Stimulated activated naive CD8-positive, alpha-beta T cell treated with anti-CD3 and anti-CD28 coated beads, Interleukin-15, Interleukin-2, amounts not matched to agents 100 ng/mL and 50 ng/mL, for 24 hours (primary cell): ENCODE results near the gene PPFIBP1.
"Not testable (repeated sequence)": the region's sequence is repeated elsewhere in the genome, so short reads cannot be mapped to it uniquely, and the experiment has no call there.

Experiments
- H3K27ac Mint-ChIP-seq: one replicate; pipeline ENCODE4 v1.8.0; 2021; ENCODE audit warnings: mild to moderate bottlenecking, mixed read lengths
- H3K27me3 Mint-ChIP-seq: one replicate; pipeline ENCODE4 v1.8.0; 2021; ENCODE audit warnings: mixed read lengths
- H3K36me3 Mint-ChIP-seq: one replicate; pipeline ENCODE4 v1.8.0; 2021; ENCODE audit warnings: low read depth, mixed read lengths
- H3K4me1 Mint-ChIP-seq: one replicate; pipeline ENCODE4 v1.8.0; 2021; ENCODE audit warnings: low read depth, mixed read lengths
- H3K4me3 Mint-ChIP-seq: one replicate; pipeline ENCODE4 v1.8.0; 2021; ENCODE audit warnings: mild to moderate bottlenecking, mixed read lengths
- H3K9me3 Mint-ChIP-seq: one replicate; pipeline ENCODE4 v1.8.0; 2021; ENCODE audit warnings: mixed read lengths

PPFIBP1 gene

DNA sequence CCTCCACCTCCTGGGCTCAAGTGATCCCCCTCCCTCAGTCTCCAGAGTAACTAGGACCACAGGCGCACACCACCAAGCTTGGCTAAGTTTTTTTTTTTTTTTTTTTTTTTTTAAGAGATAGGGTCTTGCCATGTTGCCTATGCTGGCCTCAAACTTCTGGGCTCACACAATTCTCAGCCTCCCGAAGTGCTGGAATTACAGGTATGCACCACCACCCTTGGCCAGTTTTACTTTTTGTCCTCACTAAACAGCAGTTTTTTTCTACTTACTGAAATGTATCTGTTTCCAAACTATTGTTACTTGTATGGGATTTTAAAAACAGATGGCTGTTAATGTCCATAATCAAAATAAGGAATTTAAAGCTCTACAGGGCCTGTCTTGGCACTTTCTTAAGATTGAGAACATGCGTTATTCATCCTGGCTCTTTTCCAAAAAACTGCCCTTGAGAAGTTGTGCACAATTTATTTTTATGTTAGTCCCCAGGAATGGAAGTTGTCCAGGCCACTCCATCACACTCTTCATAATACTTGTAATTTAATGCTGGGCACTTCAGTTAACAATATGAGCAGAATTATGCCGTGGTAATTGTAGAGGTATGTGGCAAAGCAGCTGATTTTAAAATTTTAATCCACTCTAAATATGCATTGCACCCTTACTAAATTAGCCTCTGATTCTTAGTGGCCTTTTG lies 120.3 kb downstream of the PPFIBP1 start:
- Mint-ChIP-seq H3K9me3 (no peaks in the 10 kb centered on the region), H3K4me1 (no peaks in the 10 kb centered on the region), H3K27ac (no peak overlapping the region), H3K4me3 (no peak overlapping the region), H3K27me3 (no peaks in the 10 kb centered on the region), H3K36me3 (no peaks in the 10 kb centered on the region)

GRCh38 chr12:27645671-27646070 lies 121.7 kb downstream of the PPFIBP1 start:
- Mint-ChIP-seq H3K9me3 (no peaks in the 10 kb centered on the region), H3K4me1 (no peaks in the 10 kb centered on the region), H3K36me3 (no peaks in the 10 kb centered on the region), H3K4me3 (no peak overlapping the region), H3K27me3 (no peaks in the 10 kb centered on the region), H3K27ac (no peak overlapping the region)

GRCh38 chr12:27646149-27646548 lies 122.1 kb downstream of the PPFIBP1 start:
- Mint-ChIP-seq H3K27me3 (no peaks in the 10 kb centered on the region), H3K36me3 (no peaks in the 10 kb centered on the region), H3K27ac (no peak overlapping the region), H3K4me3 (no peak overlapping the region), H3K9me3 (no peaks in the 10 kb centered on the region), H3K4me1 (no peaks in the 10 kb centered on the region)

GRCh38 chr12:27650011-27650410 lies 126.0 kb downstream of the PPFIBP1 start:
- no peaks in the 10 kb centered on the region for H3K9me3 Mint-ChIP-seq
- no peaks in the 10 kb centered on the region for H3K36me3 Mint-ChIP-seq
- H3K4me3 Mint-ChIP-seq = no peak overlapping the region
- H3K27me3 Mint-ChIP-seq = no peaks in the 10 kb centered on the region
- H3K4me1 Mint-ChIP-seq = peaks cover 3% of the 10 kb centered on the region
- no peak overlapping the region for H3K27ac Mint-ChIP-seq

- Mint-ChIP-seq H3K27ac (no peak overlapping the region), H3K4me3 (no peak overlapping the region), H3K36me3 (no peaks in the 10 kb centered on the region), H3K4me1 (peaks cover 3% of the 10 kb centered on the region), H3K27me3 (no peaks in the 10 kb centered on the region), H3K9me3 (no peaks in the 10 kb centered on the region)
Measured at GRCh38 chr12:27651201-27651600, 127.2 kb downstream of the PPFIBP1 start.

DNA sequence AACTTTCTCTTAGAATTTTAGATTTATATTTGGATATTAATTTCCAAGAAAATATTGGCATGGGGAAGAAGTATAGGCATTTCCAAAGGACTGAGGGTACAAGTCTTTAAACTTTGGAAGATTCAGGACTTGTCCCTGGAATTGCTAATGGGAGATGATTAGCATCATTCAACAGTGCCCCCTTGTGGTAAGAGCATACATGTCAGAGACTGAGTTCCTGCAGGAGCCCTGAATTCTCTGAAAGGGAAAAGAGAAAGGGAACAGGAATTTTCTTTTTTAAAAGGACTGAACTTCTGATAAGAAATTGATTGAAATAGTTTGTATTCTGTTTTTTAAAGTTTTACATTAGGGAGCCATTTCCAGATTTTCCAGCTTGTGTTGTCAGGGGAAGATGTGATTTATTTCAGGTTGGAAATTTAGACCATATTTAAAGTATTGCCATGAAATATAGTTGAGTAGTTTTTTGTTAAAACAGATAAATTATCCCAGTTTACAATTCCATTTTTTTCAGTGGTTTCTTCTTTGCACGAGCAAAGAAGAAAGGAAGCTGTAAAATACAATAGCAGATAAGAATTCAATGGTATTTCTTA lies 128.3 kb downstream of the PPFIBP1 start:
- no peak overlapping the region for H3K4me3 Mint-ChIP-seq
- no peaks in the 10 kb centered on the region for H3K9me3 Mint-ChIP-seq
- H3K27ac Mint-ChIP-seq = no peak overlapping the region
- peaks cover 3% of the 10 kb centered on the region for H3K4me1 Mint-ChIP-seq
- H3K36me3 Mint-ChIP-seq = no peaks in the 10 kb centered on the region
- no peaks in the 10 kb centered on the region for H3K27me3 Mint-ChIP-seq

GRCh38 chr12:27653661-27654060 lies 129.7 kb downstream of the PPFIBP1 start:
- peaks cover 3% of the 10 kb centered on the region for H3K4me1 Mint-ChIP-seq
- H3K9me3 Mint-ChIP-seq = no peaks in the 10 kb centered on the region
- H3K27ac Mint-ChIP-seq = no peak overlapping the region
- H3K27me3 Mint-ChIP-seq = no peaks in the 10 kb centered on the region
- no peak overlapping the region for H3K4me3 Mint-ChIP-seq
- no peaks in the 10 kb centered on the region for H3K36me3 Mint-ChIP-seq

DNA sequence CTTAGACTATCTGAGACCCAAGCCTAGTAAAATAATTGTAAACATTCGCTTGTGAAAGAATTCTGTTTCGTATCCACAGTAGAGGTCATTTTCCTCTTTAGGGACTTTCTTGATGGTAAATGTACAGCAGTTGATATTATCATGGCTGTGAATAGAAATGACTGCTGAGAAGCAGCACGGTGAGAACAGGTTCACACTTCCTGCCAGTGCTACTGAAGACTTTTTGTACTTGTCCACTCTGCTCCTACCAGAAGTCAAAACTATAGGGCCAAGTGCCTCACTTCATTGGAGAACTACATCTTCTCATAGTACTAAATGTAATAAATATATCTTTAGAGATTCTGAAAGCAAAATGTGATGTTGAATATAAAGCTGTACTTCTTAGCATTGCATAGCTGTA lies 131.5 kb downstream of the PPFIBP1 start:
- not testable (repeated sequence) for H3K27me3 Mint-ChIP-seq, H3K27ac Mint-ChIP-seq, H3K4me3 Mint-ChIP-seq, H3K9me3 Mint-ChIP-seq, H3K36me3 Mint-ChIP-seq, H3K4me1 Mint-ChIP-seq

DNA sequence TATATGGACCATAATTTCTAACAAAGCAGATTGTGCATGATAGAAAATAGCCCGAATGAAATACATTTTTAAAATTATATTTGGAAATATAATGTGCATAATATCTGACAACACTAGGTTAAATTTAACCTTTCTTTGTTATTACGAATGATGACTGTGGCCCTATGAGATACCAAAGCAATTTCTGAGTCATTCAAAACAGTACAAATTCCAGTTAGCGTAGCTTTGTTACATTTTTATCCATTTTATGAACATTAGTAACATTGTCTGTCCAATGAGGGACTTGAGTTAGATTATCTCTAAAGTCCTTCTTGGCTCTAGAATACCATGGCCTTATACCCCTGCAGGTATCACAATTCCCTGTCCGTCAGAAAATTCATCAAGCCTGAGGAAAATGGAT lies 133.3 kb downstream of the PPFIBP1 start:
- no peak overlapping the region for H3K27ac Mint-ChIP-seq
- no peaks in the 10 kb centered on the region for H3K36me3 Mint-ChIP-seq
- H3K9me3 Mint-ChIP-seq = no peaks in the 10 kb centered on the region
- peaks cover 3% of the 10 kb centered on the region for H3K4me1 Mint-ChIP-seq
- H3K4me3 Mint-ChIP-seq = no peak overlapping the region
- H3K27me3 Mint-ChIP-seq = no peaks in the 10 kb centered on the region

DNA sequence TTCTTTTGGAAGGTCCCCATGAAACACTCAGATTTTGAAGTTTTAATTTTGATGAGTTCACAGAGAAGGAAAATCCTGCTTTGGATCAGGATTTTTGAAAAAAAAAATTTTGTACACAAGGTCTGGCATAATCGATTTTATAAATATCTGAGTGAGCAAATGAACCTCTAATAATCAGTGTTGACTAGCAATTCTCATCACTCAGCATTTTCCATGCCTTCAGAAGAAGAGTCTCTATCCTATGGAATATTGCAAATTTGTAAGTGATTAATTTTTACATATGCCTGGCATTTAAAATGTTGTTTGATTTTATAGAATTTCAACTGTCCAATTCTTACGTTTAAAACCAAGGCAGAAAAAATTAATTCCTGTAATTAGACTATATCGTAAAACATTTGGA lies 141.7 kb downstream of the PPFIBP1 start:
- Mint-ChIP-seq H3K27ac (no peak overlapping the region), H3K9me3 (no peaks in the 10 kb centered on the region), H3K36me3 (peaks cover 4% of the 10 kb centered on the region), H3K4me1 (no peaks in the 10 kb centered on the region), H3K4me3 (no peak overlapping the region), H3K27me3 (no peaks in the 10 kb centered on the region)

DNA sequence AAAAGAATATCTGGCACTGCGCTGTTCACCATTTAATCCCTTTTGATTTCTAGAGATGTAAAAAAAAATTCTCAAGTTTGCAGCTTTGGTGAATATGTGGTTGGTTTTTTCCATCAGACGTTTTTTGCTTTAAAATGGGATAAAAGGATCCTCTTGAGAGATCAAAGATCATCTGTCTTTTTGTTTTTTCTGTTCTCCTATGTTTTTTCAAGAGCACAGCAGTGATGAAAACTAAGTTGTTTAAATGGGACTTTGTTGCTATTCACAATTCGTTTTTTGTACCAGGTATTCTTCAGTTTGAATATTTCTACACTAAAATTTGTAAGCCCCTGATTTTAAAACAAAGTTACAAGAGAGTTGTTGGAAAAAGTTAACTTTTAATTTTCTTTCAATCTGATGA lies 142.5 kb downstream of the PPFIBP1 start:
- Mint-ChIP-seq H3K36me3 (peaks cover 4% of the 10 kb centered on the region), H3K4me3 (no peak overlapping the region), H3K9me3 (no peaks in the 10 kb centered on the region), H3K4me1 (no peaks in the 10 kb centered on the region), H3K27ac (no peak overlapping the region), H3K27me3 (no peaks in the 10 kb centered on the region)

DNA sequence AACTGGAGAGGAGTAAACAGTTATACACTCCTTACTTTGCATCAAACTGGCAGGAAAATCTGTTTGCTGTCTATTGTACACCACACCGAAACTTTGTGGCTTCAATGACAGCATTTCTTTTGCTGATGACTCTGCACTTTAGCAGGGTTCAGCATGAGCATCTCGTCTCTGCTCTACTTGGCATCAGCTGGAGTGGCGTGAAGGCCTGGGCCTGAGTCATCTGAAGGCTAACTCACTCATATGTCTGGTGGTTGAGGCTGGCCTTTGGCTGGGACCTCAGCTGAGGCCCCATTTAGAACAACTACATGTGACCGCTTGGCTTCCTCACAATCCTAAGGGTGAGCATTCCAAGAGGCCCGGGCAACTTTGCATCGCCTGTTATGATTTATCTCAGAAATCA lies 143.5 kb downstream of the PPFIBP1 start:
- no peak overlapping the region for H3K27ac Mint-ChIP-seq
- peaks cover 4% of the 10 kb centered on the region for H3K36me3 Mint-ChIP-seq
- H3K9me3 Mint-ChIP-seq = no peaks in the 10 kb centered on the region
- H3K4me1 Mint-ChIP-seq = no peaks in the 10 kb centered on the region
- no peak overlapping the region for H3K4me3 Mint-ChIP-seq
- no peaks in the 10 kb centered on the region for H3K27me3 Mint-ChIP-seq

GRCh38 chr12:27672051-27672450 lies 148.0 kb downstream of the PPFIBP1 start:
- H3K4me3 Mint-ChIP-seq = no peak overlapping the region
- H3K27me3 Mint-ChIP-seq = no peaks in the 10 kb centered on the region
- H3K36me3 Mint-ChIP-seq = peaks cover 6% of the 10 kb centered on the region
- no peak overlapping the region for H3K27ac Mint-ChIP-seq
- no peaks in the 10 kb centered on the region for H3K9me3 Mint-ChIP-seq
- H3K4me1 Mint-ChIP-seq = no peaks in the 10 kb centered on the region

- no peak overlapping the region for H3K27ac Mint-ChIP-seq
Measured at GRCh38 chr12:27672643-27673042, 148.6 kb downstream of the PPFIBP1 start.

GRCh38 chr12:27673101-27673718 lies 149.2 kb downstream of the PPFIBP1 start:
- no peaks in the 10 kb centered on the region for H3K27me3 Mint-ChIP-seq
- no peak overlapping the region for H3K27ac Mint-ChIP-seq
- H3K4me1 Mint-ChIP-seq = no peaks in the 10 kb centered on the region
- H3K4me3 Mint-ChIP-seq = no peak overlapping the region
- no peaks in the 10 kb centered on the region for H3K9me3 Mint-ChIP-seq
- H3K36me3 Mint-ChIP-seq = peaks cover 6% of the 10 kb centered on the region

More at GRCh38 chr12:27672643-27673042, 148.6 kb downstream of the PPFIBP1 start:
- H3K4me1 Mint-ChIP-seq = no peaks in the 10 kb centered on the region
- no peak overlapping the region for H3K4me3 Mint-ChIP-seq
- no peaks in the 10 kb centered on the region for H3K27me3 Mint-ChIP-seq
- H3K9me3 Mint-ChIP-seq = no peaks in the 10 kb centered on the region
- H3K36me3 Mint-ChIP-seq = peaks cover 6% of the 10 kb centered on the region

GRCh38 chr12:27674989-27675388 lies 151.0 kb downstream of the PPFIBP1 start:
- no peaks in the 10 kb centered on the region for H3K9me3 Mint-ChIP-seq
- no peak overlapping the region for H3K27ac Mint-ChIP-seq
- peaks cover 6% of the 10 kb centered on the region for H3K36me3 Mint-ChIP-seq
- no peak overlapping the region for H3K4me3 Mint-ChIP-seq
- no peaks in the 10 kb centered on the region for H3K27me3 Mint-ChIP-seq
- H3K4me1 Mint-ChIP-seq = no peaks in the 10 kb centered on the region
